ENCODE measurements around the gene MDFIC2.
"Not testable (repeated sequence)": the region's sequence is repeated elsewhere in the genome, so short reads cannot be mapped to it uniquely, and the experiment has no call there.

MDFIC2 gene

DNA sequence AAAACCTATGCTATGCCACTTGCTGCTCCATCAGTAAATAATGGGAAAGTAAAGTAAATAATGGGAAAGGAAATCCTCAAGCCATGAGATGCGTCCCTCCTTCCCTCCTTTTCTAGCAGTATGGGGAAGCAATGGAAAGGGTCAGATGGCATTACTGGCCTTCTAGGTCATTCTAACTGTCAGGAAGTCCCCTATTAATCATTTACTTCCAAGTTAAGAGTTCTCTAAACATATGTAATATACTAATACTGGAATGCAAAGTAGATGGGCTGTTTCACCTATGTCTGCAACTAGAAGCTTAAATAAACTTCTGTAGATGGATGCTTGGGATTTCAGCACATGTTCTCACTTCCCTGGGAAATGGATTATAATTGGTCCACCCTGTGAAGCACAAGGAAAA is 55.9 kb downstream of the MDFIC2 start:
- no peak for DNase-seq (ENCODE audit: low read depth)

DNA sequence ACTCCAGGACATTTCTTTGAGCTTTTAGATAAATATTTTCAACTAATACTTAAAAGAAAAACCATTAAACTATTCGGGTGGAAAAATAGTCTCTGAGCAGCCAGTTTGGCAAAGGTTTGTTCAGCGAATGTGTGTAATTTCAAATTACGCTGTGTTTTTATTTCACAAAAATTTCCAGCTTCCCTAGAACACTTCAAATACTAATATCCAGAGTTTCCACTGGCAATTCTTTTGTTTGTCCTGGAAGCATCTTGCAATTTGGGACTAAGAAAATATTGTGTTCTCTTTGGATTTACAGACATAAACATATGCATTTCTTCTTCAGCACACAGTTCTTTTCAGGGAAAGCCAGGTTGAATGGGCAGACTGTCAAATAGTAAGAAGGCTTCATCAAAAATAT is 61.9 kb downstream of the MDFIC2 start:
- DNase-seq (ENCODE audit: low read depth), result no peak

DNA sequence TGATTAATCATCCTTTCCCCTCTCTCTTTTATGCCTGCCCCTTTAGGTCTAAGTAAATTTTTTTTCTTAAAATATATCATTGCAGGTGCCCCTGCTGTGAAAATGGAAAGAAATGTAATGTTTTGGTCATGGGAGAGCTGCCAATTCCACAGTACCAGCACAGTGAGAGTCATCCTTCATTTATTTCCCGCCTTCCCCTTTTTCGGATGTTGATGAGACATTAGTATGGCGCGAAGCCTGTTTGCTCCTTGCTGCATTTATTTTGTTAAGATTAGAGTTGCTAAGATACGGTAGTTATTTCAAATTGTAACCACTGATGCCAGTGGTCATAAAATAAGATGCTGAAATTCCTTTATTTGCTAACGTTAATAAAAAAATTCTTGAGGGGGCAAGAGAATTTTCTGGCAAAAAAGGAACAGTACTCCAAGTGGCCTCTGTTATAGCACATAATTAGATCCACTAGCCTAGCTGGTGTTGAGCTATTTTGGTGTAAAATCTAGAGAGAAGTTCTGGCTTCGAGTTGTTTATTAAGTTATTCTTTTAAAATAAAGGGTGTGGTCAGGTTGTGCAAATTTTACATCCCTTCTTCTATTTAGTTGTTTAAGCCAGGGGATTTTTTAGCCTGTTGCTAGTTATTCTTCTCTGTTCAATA is 62.8 kb downstream of the MDFIC2 start:
- DNase-seq (ENCODE audit: low read depth), result no peak

DNA sequence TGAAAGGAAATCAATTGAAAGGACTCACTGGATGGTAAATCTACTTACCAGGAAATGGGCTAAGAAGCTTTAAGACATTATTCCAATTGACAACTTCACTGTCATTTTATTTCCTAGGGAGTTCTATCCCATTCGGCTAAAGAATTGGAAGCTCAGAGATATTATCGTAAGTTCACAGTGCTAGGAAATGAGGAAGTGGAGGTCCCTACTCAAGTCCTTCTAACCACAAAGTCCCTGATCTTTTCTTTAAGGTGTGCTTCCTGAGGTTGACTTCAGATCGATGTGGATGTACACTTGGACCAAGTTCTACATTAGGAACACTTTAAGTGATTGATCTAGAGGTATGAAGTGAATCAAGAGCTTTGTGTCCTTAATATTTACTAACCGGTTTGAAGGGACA is 63.6 kb downstream of the MDFIC2 start:
- no peak for DNase-seq (ENCODE audit: low read depth)

DNA sequence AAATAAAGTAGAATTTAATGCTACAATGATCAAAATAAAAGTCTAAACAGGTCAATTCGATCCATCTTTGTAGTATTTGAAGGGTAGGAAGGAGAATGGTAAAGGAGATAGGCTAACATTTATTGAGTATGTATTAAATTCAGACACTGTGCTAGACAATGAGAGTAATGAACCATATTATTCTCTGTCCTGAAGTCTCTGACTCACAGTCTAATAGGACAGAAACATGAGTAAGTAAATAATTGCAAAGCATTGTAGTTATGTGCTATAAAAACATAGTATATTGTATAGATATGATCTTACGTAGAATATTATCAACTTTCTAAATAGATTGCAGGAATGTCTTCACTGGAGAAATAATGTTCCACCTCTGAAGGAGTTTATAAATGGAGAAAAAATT is 64.5 kb downstream of the MDFIC2 start:
- no peak for DNase-seq (ENCODE audit: low read depth)

DNA sequence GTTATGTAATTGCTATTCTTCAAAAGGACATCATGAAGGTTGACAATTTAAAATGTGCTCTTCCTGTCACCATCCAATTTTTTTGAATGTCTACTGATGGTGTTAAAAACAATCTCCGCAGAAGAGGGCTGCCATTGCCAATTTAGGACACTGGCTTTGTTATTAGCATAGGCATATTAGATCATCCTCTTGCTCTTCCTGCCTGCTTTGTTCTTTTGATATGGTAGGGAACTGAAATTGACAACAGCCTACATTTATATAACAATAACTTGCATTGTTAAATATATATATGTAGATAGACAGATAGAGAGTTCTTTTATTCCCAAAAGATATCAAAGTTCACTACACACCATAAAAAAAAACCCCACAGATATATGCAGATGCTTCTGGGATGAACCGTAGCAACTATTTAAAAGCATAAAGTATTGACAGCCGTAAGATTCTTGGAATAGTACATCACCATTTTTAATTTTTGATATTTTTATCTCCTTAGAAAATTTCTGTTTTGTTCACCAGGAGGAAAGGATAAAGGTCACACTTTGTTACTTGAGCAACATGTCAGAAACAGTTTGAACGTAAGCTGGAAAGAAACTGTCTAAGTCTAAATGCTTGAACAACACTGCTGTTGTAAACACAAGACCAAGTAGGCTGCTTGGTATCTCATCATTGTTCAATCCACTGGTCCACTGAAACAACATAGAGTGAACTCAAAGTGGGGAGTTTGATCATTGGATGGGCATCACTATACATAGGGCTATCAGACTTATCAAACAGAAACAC is 66.5 kb downstream of the MDFIC2 start:
- DNase-seq (ENCODE audit: low read depth), result no peak

DNA sequence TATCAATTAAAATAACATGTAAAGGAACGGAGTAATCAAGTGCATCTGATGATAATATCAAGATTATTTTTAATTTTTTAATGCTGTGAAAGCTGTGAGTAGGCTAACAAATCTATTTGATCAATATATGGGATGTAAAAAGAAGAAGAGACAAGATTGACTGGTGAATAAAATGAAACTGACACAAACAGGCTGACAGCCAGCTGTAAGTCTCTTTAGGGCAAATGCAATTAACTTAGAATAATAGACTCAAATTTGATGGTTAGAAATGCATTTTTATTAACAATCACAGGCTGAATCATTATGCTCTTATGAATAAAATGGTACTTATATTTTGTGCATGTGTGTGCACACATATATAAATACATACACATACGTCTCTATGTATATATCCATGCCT is 68.0 kb downstream of the MDFIC2 start:
- DNase-seq (ENCODE audit: low read depth), result no peak

DNA sequence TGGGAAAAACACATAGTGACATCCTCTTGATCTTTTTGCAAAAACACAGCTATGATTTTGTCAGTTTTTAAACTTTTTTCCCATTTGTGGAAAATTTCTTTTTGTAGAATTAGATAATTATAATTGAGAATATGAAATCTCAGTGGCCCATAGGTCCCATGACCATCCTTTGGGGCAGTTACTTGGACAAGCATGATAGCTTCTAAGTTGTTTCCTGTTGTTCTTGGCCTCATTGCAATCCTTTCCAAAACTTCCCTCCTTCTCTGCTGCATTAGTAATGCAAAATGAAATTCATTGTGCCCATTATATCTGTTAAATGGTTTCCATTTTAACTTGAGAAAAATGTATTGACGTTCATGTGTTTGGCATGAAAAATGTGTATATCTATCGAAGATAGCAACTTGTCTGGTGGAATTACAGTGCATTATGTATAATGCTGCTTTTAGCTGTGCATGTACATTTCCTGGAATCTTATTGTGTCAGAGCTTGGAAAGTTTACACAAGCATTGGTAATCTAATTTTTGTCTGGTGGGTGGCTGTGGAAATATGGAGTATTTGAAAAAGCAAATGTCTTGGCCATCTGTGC is 70.0 kb downstream of the MDFIC2 start:
- no peak for DNase-seq (ENCODE audit: low read depth)

DNA sequence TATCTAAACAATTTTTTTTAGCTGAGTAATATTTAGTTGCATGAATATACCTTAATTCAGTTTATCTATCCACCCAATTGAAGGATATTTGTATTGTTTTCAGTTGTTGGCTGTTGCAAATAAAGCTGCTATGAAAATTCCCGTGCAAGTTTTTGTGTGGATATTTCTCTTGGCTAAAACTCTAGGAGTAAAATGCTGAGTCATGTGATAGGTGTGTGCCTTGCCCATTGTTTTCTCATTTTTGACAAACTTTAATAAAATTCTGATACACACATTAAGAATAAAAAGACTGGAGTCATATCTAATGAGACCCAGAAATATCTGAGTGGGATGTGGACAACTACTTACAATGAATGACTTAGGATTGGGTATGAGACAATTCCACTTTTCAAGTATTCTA is 78.6 kb downstream of the MDFIC2 start:
- DNase-seq (ENCODE audit: low read depth), result no peak

DNA sequence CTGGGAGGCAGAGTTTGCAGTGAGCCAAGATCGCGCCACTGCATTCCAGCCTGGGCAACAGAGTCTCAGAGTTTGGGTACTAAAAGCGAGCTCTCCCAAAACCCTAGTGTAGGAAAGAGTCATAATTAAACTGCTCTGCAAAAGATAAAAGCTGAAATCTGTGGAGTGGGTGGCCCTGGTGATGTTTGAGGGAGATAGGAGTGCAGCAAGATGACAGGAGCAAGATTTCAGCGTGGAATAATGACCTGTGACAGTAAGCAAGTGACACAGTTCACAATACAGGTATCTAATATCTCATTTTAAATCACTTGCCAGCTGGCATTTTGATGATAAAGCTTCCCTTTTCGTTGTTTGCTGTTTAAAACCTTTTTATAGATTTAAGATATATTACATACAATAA is 79.3 kb downstream of the MDFIC2 start:
- DNase-seq (ENCODE audit: low read depth), result no peak

DNA sequence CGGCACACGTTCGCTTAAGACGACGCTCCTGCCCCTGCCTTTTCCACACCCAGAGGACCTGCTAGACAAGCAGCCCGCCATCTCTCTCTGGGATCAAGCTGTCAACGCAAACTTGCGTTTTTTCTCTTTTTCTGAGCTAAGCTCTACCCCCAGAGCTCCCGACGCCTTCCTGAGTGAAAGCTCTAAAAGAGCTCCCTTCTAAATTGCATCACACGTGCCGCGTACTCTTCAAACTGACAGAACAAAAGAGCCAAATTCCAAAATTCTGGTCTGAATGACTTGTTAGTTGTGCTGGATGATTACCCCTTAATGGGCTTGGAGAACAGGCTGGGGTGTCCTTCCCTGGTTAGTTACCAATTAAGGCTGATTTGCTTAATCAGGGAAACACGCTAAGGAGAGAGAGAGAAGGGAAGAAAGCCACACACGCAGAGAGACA is 81.2 kb downstream of the MDFIC2 start:
- no peak for DNase-seq (ENCODE audit: low read depth)

DNA sequence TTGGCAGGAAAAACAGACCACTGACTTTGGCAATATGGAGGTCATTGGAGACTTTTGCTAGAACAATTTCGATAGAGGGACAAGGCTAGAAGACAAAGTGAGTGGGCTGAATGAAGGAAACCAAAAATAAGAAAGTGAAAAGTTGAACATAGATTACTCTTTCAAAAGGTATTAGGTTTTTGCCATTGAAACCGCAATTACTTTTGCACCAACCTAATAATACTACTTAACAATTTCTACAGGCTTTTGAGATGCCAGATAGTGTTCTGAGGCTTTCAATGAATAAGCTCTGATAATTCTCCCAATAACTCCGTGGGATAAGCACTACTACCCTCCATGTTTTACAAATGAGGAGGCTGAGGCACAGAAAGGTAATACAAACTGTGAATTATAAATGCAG is 85.0 kb downstream of the MDFIC2 start:
- DNase-seq (ENCODE audit: low read depth), result no peak

DNA sequence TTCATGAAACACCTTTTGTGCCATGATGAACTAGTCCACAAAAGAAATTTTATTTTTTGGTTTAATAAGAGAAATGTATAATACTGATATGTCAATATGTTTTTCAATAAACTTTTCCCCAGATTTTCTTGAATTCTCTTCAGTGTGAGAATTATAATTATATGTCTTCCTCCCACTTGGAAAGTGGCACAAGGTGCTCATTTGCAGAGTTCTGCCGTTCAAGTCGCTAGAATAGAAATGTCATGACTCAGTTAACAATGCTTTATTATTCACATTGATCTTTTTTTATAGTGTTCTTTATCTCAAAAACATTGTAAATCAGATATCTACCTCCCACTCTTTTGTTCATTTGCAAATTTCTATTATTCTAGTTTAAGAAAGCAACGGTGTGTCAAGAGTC is 87.3 kb downstream of the MDFIC2 start:
- no peak for DNase-seq (ENCODE audit: low read depth)

DNA sequence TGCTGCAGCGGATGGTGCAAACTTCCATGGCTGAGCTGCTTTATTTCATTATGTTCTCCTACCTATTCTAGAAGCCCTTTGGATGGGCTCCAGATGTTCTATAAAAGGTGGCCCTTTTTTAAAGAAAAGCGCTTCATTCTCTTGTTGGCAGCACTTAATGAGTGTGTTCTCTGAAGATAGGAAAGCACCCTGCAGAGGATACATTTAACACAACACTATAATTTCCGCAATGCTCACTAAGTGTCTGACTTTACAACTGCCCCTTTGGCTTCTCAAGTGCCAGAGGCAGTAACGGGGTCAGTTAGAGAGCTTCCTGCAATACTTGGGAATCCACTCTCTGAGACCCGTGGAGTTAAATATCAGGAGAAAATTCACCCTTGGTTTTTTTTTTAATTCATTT is 88.1 kb downstream of the MDFIC2 start:
- DNase-seq (ENCODE audit: low read depth), result no peak

DNA sequence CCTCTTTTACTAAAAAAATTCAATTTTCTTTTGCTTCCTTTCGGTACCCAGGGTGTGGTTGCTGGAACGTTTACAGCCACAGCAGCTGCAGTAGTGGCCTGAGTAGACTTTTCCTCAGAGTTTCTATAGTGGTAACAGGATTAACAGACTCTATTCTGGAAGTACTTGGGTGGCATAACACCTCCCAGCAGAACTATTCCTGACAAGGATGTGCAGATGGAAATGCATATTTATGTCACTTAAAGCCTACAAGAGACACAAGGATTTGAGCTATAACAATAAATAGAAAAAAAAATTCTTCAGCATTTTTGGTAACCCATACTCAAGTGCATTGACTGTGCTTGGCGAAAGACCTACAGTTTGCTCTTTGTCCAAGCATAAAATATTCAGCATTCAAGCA is 94.0 kb downstream of the MDFIC2 start:
- no peak for DNase-seq (ENCODE audit: low read depth)

DNA sequence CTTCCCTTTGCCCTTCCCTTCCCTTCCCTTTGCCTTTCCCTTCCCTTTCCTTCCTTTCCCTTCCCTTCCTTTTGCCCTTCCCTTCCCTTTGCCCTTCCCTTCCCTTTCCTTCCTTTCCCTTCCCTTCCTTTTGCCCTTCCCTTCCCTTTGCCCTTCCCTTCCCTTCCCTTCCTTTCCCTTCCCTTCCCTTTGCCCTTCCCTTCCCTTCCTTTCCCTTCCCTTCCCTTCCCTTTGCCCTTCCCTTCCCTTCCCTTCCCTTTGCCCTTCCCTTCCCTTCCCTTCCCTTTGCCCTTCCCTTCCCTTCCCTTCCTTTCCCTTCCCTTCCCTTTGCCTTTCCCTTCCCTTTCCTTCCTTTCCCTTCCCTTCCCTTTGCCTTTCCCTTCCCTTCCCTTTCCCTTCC is 101.2 kb downstream of the MDFIC2 start:
- DNase-seq (ENCODE audit: low read depth), result not testable (repeated sequence)

DNA sequence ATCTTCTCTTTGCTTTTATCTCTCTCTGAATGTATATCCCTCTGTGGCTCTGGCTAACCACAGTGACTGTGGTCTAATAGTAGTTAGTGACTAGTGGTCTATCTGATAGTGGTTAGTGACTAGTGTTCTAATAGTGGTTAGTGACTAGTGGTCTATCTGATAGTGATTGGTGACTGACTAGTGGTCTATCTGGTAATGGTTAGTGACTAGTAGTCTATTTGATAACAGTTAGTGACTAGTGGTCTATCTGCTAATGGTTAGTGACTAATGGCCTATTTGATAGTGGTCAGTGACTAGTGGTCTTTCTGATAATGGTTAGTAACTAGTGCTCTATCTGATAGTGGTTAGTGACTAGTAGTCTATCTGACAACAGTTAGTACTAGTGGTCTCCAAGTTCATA is 110.5 kb downstream of the MDFIC2 start:
- DNase-seq (ENCODE audit: low read depth), result no peak

DNA sequence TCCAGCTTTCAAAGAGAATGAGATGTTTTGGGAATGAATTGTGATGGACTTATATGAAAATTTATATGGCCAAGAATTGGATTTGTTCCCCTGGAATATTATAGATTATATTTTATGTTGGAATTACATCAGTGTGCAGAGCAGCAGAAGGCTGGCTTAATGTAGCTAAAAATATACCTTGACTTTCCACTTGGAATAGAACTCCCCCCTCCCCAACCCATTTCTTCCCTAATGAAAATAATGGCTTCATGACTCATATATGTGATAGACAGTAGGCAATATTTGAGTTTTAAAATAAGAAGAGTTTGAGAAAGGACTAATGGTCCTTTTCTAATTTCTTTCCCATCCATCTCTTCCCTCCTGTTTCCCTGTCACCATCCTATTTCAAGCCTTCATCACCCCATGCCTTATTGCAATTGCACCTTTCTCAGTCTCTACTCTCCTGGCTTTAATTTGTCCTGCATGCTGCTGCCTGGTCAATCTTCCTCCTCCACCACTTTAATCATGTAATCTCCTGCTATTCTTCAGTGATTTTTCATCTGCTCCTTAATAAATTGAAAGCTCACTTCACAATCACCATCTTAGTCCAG is 122.5 kb downstream of the MDFIC2 start:
- DNase-seq (ENCODE audit: low read depth), result no peak

DNA sequence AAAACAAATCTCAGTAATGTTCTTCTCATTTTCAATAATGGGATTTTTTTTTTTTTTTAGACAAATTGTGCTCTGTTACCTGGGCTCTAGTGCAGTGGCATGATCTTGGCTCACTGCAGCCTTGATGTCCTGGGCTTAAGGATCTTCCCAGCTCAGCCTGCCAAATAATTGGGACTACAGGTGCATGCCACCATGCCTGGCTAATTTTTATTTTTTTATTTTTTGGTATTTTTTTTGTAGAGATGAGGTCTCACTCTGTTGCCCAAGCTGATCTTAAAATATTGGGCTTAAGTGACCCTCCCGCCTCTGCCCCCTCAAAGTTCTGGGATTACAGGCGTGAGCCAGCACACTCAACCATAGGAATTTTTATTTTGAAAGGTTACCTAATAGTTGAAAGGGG is 126.2 kb downstream of the MDFIC2 start:
- no peak for DNase-seq (ENCODE audit: low read depth)

DNA sequence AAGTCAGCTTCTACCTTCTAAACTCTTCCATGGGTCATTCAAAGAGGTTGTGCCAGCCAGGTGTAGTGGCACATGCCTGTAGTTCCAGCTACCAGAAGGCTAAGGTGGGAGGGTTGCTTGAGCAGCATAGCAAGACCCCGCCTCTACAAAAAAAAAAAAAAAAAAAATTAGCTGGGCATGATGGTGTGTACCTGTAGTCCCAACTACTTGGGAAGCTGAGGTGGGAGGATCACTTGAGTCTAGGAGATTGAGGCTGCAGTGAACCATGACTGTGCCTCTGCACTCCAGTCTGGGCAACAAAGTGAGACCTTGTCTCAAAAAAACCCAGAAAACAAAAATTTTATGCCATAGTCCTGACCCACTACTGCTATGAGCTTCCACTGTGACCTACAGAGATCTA is 126.8 kb downstream of the MDFIC2 start:
- no peak for DNase-seq (ENCODE audit: low read depth)

DNA sequence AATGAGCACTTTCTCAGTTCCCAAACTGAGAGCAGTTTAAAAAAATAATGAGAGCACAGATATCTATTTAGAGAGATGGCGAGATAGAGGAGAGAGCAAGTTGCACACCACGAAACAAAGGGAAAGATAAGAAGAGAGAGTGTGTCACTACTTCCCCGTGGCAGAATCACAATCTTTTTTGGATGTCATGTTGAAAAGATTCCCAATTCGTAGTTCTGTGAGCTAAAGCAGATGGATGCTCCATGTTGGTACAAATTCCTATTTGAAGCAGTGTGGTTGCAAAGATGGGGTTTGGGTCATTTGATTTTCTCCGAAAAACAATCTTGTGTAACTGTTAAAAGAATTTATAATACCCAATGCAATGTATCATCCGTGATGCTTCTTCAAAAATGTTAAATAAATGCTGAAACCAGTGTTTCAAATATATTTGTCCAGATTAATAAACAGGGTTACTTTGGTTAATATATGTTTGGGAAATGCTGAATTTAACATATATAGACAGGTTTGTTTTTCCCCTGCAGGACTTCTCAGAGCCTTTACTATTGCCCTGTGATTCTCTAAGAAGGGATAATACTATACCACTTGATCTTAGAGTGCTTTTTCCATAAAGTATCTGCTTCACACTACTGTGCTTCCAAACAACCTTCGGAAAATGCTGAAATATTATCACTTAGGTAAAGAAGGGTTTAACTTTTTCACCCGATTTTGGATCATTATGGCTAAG is 128.5 kb downstream of the MDFIC2 start:
- no peak for DNase-seq (ENCODE audit: low read depth)

DNA sequence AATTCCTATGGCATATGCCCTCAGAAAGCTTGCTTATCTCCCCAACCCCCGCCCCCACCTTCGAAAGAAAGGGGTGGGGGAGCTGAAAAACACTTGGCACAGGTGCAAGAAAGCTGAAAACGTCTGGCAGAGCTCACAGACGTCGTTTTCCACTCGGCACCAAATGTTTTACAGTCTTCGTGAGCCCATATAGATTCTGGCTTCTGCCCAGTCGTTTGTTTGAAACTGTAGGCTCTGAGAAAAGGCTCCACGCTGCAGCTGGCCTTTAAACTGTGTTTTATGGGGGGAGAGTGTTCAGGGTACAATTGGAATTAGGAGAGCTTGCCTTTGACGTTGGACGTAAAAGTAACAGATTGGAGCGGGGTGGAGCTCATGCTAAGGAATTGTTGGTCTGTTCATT is 130.3 kb downstream of the MDFIC2 start:
- DNase-seq (ENCODE audit: low read depth), result no peak

DNA sequence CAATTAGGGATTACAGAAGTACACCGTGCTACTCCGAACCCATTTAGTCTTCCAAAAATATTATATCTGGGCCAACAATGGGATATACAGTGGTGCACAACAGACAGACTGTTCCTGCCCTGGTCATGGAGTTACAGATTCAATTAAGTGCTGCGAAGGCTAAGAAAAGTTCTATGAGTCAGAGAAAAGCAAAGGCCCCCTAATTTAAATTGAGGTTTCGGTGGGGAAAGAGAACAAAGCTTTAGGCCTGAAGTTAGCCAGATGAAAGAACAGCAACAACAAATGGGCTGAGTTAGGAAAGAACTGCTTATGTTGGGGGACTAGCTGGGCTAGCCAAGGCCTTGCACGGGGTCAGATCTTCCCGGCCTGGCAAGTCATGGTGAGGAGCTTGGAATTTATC is 131.8 kb downstream of the MDFIC2 start:
- DNase-seq (ENCODE audit: low read depth), result no peak
